SW 1271 (cell line): ENCODE measurements around the gene RPL3.
"Not testable (repeated sequence)": the region's sequence is repeated elsewhere in the genome, so short reads cannot be mapped to it uniquely, and the experiment has no call there.

Experiments used
- DNase-seq, 2 experiments: peaks; one replicate each; lab custom pipeline; 2025; lab: John Stamatoyannopoulos, UW

Gene RPL3

GRCh38 chr22:39351689-39352214 is 32.3 kb upstream of the RPL3 start:
- no peak for DNase-seq

- no peak for DNase-seq
These were observed 31.6 kb upstream of the RPL3 start for GRCh38 chr22:39350757-39351688.

- DNase-seq, result no peak
These were observed 30.7 kb upstream of the RPL3 start, which contains the start of gene SYNGR1 for GRCh38 chr22:39349967-39350726. Gene SYNGR1, plus strand, starts transcription at chr22:39349991. Its CDS starts 20 bp downstream, at chr22:39350011.

- no peak for DNase-seq
These were observed 30.1 kb upstream of the RPL3 start for GRCh38 chr22:39349506-39349966.

GRCh38 chr22:39348909-39349505 is 29.6 kb upstream of the RPL3 start:
- DNase-seq, result no peak

- no peak for DNase-seq
These were observed 25.8 kb upstream of the RPL3 start for GRCh38 chr22:39345231-39345630.

- no peak for DNase-seq
These were observed 24.6 kb upstream of the RPL3 start for GRCh38 chr22:39344046-39344390.

GRCh38 chr22:39343259-39344045 is 24.0 kb upstream of the RPL3 start:
- peak in 1 of 2 experiments; percentile 8 for DNase-seq

- no peak for DNase-seq
These were observed 21.8 kb upstream of the RPL3 start for GRCh38 chr22:39341179-39341578.

- not testable (repeated sequence) for DNase-seq
These were observed 20.4 kb upstream of the RPL3 start for GRCh38 chr22:39339775-39340174.

GRCh38 chr22:39336411-39336810 is 17.0 kb upstream of the RPL3 start:
- DNase-seq, result no peak

GRCh38 chr22:39332441-39333064 is 13.1 kb upstream of the RPL3 start:
- no peak for DNase-seq

GRCh38 chr22:39330553-39330952 is 11.1 kb upstream of the RPL3 start:
- not testable (repeated sequence) for DNase-seq

GRCh38 chr22:39327995-39328754 is 8.8 kb upstream of the RPL3 start:
- no peak for DNase-seq

GRCh38 chr22:39325392-39325932 is 6.0 kb upstream of the RPL3 start:
- peak in 1 of 2 experiments; percentile 20 for DNase-seq

GRCh38 chr22:39320616-39321029 is 1.2 kb upstream of the RPL3 start:
- DNase-seq, result not testable (repeated sequence)

GRCh38 chr22:39318507-39319283 is 728 bp downstream of the RPL3 start:
- DNase-seq, result peak in 1 of 2 experiments; percentile 54

- peak in 1 of 2 experiments; percentile 3 for DNase-seq
These were observed 1.5 kb downstream of the RPL3 start for GRCh38 chr22:39317775-39318506.
